Motor neuron (in vitro differentiated cells): ENCODE measurements around the gene NAGPA. TPM values are rescaled to one million over a fixed set of nuclear protein-coding genes. Genes with fewer than 3 reads are reported as not detected.

Source experiments
- ATAC-seq, 8 experiments: fragments of 200-7000 bp; cut with Tn5 transposase; replicated peaks in 6 of 8; 2 replicates each; pipeline ENCODE4 v1.8.0; 2021; ENCODE audit warnings: mild to moderate bottlenecking in 8 of 8, moderate library complexity in 8 of 8
- H3K27ac ChIP-seq, 2 donors: fragments of 250-450 bp; sonication (Bioruptor Pico); 2 replicates each; pipeline ENCODE4 v1.9.0; 2021; ENCODE audit warnings: antibody characterized with exemption in 2 of 2, mild to moderate bottlenecking in 2 of 2, moderate library complexity in 1 of 2
- H3K4me1 ChIP-seq, 2 donors: fragments of 250-450 bp; sonication (Bioruptor Pico); replicated peaks in 1 of 2; 2 replicates each; pipeline ENCODE4 v1.6.1; 2021; ENCODE audit warnings: antibody characterized with exemption in 2 of 2, mild to moderate bottlenecking in 2 of 2, moderate library complexity in 1 of 2
- H3K4me3 ChIP-seq, 5 donors: fragments of 250-450 bp; sonication (Bioruptor Pico); 2 replicates each; pipeline ENCODE4 v1.9.0; 2021; ENCODE audit warnings: antibody characterized with exemption in 5 of 5, mild to moderate bottlenecking in 5 of 5, moderate library complexity in 4 of 5
- WGBS, 10 experiments: fragments of 450-650 bp; shearing (Covaris generic); methylation state at CpG; one replicate each; pipeline ENCODE4 v1.0.0; 2022; 5-methylcytosine and 5-hydroxymethylcytosine counted together
- in situ Hi-C, 9 experiments: fragments of 400-800 bp; cut with MboI; loops; one replicate each; pipeline ENCODE4 v1.15.0; 2021; ENCODE audit warnings: low sequenced_read_pairs in 9 of 9, low pct_unique_long_range_greater_than_20kb in 2 of 9; ENCODE audit not compliant: unreplicated experiment in 9 of 9
- total RNA-seq, 8 experiments: library from RNA; unstranded; fragments of 300-600 nt; gene quantifications; 2 replicates each; pipeline versions ENCODE4 v1.2.3 to v1.2.4, GENCODE V29; 2022

Gene NAGPA
- total RNA-seq, 8 experiments from 2014 or later, result 1.5 to 18.7 (median 6.5) TPM

- ATAC-seq, result no peak
- in situ Hi-C loops, result no loop called here
- Histone ChIP-seq H3K4me3 (no peak overlapping the region), H3K27ac (no peak overlapping the region), H3K4me1 (peaks cover 5 to 11% of the 10 kb centered on the region in 2 donors)
- 40 to 100% (median 67%) methylated on average over 1 to 10 of the region's 15 CpGs; no CpG with 5 or more reads in 1 of the 10 experiments for WGBS, 10 experiments
Measured at GRCh38 chr16:5070431-5071186, 36.9 kb upstream of the NAGPA start.

DNA sequence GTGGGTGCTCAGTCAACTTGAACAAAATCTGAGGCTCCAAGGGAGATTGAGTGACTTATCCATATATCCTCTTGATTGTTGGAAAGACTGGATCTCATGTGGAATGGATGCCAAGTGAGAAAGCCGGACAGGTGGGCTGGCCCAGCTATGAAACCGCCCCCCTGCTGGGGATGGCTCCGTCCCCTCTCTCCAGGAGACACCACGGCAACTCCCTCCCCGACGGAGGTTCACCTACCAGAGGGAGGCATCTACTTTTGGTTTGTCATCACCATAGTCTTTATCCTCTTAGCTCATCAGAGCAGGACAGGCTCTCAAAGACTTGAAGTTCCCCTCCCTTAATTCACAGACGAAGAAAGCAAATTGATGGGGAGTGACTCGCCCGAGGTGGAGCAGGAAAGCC is 36.1 kb upstream of the NAGPA start:
- Histone ChIP-seq H3K27ac (no peak overlapping the region), H3K4me3 (no peak overlapping the region), H3K4me1 (peaks cover 5 to 12% of the 10 kb centered on the region in 2 donors)
- ATAC-seq, result no peak
- in situ Hi-C loops, result no loop called here
- 33 to 100% (median 90%) methylated on average over 1 to 9 of the region's 9 CpGs; no CpG with 5 or more reads in 3 of the 10 experiments for WGBS, 10 experiments

DNA sequence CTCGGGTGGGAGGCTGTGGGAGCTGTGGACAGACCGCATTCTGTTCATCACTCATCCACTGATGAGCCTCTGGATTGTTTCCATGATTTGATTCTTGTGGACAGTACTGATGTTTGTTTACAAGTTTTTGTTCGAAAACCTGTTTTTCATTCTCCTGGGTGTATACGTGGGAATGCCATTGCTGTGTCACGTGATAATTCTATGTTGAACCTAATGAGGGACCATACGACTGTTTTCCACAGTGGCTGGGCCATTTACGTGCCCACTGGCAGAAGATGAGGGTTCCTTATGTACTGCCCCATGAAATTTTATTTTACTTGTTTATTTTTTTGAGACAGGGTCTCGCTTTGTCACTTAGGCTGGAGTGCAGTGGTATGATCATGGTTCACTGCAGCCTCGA is 35.3 kb upstream of the NAGPA start:
- in situ Hi-C loops, result no loop called here
- Histone ChIP-seq H3K27ac (no peak overlapping the region), H3K4me3 (no peak overlapping the region), H3K4me1 (peaks cover 5 to 12% of the 10 kb centered on the region in 2 donors)
- WGBS, 10 experiments, result 50 to 100% (median 84%) methylated on average over 1 to 9 of the region's 9 CpGs; no CpG with 5 or more reads in 2 of the 10 experiments
- no peak for ATAC-seq

DNA sequence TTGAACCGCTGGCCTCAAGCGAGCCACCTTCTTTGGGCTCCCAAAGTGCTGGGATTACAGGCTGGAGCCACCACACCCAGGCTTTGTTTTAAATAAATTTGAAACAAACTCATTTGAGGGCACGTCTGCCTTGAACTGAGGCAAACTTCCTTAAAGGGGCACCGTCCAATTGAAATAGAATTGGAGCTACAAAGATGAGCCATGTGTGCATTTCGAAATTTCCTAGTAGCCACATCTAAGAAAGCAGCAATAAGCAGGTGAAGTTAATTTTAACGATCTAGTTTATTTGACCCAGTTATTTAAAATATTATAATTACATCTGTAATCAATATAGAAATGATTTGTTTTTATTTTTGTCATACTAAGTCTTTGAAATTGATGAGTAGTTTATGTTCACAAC is 32.8 kb upstream of the NAGPA start:
- H3K27ac ChIP-seq, result no peak overlapping the region

DNA sequence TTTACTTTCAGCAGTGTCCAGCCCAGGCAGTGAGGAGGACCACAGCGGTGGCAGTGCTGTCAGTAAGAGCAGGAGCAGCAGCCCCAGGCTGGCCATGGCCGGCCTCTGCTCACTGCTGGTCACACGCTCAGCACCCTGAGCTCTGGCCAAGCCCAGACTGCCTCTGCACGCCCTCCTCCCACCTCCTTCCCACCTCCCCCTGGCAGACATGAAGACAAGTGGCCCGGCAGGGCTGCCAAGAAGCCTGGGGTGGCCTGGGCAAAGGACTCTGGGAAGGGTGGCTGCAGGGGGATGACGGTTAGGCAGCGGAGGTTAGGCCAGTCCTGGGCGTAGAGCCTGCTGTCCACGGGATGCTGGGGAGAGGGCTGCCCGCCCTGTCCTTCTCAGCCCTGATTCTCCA is 32.1 kb upstream of the NAGPA start, which contains the start of gene C16orf89:
Gene C16orf89 (minus strand): TSS at position 144 of the 400 bp plus-strand sequence. CDS start 48 bp downstream, at position 96.
- peak in 6 of 8 experiments; percentile 9 to 97 (median 90) for ATAC-seq
- peaks cover 0 to 5% of the 10 kb centered on the region in 2 donors for H3K4me1 ChIP-seq
- H3K4me3 ChIP-seq, result no peak within 1 kb of the TSS
- H3K27ac ChIP-seq, result peak within 1 kb of the TSS in 1 of 2 donors; percentile 41
- 40 to 90% (median 70%) methylated on average over 2 to 7 of the region's 10 CpGs; no CpG with 5 or more reads in 5 of the 10 experiments for WGBS, 10 experiments
- in situ Hi-C loops, result no loop called here

More for the DNA sequence above, 32.8 kb upstream of the NAGPA start:
- in situ Hi-C loops, result no loop called here
- peak in 1 of 8 experiments; percentile 22 for ATAC-seq
- Histone ChIP-seq H3K4me1 (peaks cover 0 to 8% of the 10 kb centered on the region in 2 donors), H3K4me3 (no peak overlapping the region)
- WGBS, 10 experiments, result 22 to 100% (median 54%) methylated on average over 1 to 5 of the region's 6 CpGs; no CpG with 5 or more reads in 1 of the 10 experiments

GRCh38 chr16:5065326-5065725 is 31.6 kb upstream of the NAGPA start:
- Histone ChIP-seq H3K27ac (no peak overlapping the region), H3K4me3 (no peak overlapping the region), H3K4me1 (peaks cover 0 to 5% of the 10 kb centered on the region in 2 donors)
- peak in 5 of 8 experiments; percentile 33 to 52 (median 51) for ATAC-seq
- in situ Hi-C loops, result no loop called here
- 12 to 85% (median 60%) methylated on average over 1 to 6 of the region's 8 CpGs; no CpG with 5 or more reads in 3 of the 10 experiments for WGBS, 10 experiments

DNA sequence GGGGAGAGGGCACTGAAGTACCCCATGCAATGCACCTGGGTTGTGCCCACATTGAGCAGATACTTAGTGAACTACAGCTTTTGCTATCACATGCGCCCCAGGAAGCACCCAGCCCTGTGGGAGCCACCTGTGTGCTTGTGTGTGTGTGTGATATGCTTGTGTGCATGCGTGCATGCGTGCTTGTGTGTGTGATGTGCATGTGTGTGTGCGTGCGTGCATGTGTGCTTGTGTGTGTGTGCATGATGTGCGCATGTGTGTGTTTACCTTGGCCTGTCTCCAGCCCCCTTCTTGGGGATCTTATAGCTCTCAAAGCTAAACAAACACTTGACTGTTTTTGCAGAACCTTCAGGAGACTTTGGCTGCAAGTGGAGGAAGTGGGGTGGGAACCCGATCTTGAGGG is 31.2 kb upstream of the NAGPA start:
- H3K4me1 ChIP-seq, result peaks cover 0 to 5% of the 10 kb centered on the region in 2 donors
- 8 to 88% (median 77%) methylated on average over 1 to 6 of the region's 7 CpGs; no CpG with 5 or more reads in 4 of the 10 experiments for WGBS, 10 experiments
- no peak overlapping the region for H3K4me3 ChIP-seq
- peak in 1 of 8 experiments; percentile 20 for ATAC-seq
- in situ Hi-C loops, result no loop called here
- no peak overlapping the region for H3K27ac ChIP-seq

DNA sequence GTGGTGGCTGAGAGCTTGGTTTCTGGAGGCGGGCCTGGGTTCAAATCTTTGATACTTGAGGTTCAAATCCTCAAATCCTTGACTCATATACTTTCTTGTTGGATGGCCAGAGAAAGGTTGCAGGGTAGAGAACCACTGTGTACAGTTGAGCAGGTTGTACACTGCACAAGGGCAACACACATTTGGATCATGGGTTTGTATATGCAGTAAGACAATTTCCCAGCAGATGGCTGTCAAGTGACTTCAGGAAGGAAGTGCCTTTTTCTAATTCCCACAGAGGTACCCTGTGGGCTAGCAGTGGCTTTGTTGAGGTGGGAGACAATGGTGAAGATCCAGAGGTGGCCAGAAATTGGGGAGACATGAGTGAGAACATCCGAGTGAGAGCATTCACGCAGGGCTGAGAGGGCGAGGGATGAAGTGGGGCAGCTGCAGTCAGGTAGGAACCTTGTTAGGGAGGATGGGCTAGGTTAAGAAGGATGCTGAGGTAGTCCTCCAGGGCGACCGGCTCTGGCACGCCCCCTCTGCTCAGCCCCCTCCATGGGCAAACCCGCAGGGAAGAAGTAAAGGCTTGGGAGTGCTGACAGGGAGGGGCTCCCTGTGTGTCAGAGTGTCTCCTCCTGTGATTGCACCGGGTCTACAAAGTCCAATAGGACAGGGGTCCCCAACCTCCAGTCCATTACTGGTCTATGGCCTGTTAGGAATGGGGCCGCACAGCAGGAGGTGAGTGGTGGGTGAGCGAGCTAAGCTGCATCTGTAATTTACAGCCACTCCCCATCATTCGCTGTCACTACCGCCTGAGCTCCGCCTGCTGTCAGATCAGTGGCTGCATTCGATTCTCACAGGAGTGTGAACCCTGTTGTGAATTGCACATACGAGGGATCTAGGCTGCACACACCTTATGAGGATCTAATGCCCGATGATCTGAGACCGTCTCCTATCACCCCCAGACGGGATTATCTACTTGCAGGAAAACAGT is 29.3 kb upstream of the NAGPA start:
- in situ Hi-C loops, result no loop called here
- H3K27ac ChIP-seq, result no peak overlapping the region
- peaks cover 0 to 5% of the 10 kb centered on the region in 2 donors for H3K4me1 ChIP-seq
- ATAC-seq, result peak in 1 of 8 experiments; percentile 28
- WGBS, 10 experiments, result 36 to 100% (median 68%) methylated on average over 1 to 10 of the region's 19 CpGs; no CpG with 5 or more reads in 3 of the 10 experiments
- no peak overlapping the region for H3K4me3 ChIP-seq

GRCh38 chr16:5062051-5062450 is 28.3 kb upstream of the NAGPA start:
- Histone ChIP-seq H3K27ac (no peak overlapping the region), H3K4me1 (peaks cover 0 to 5% of the 10 kb centered on the region in 2 donors), H3K4me3 (no peak overlapping the region)
- no peak for ATAC-seq
- 33 to 93% (median 89%) methylated on average over 2 to 5 of the region's 11 CpGs; no CpG with 5 or more reads in 5 of the 10 experiments for WGBS, 10 experiments
- in situ Hi-C loops, result no loop called here

DNA sequence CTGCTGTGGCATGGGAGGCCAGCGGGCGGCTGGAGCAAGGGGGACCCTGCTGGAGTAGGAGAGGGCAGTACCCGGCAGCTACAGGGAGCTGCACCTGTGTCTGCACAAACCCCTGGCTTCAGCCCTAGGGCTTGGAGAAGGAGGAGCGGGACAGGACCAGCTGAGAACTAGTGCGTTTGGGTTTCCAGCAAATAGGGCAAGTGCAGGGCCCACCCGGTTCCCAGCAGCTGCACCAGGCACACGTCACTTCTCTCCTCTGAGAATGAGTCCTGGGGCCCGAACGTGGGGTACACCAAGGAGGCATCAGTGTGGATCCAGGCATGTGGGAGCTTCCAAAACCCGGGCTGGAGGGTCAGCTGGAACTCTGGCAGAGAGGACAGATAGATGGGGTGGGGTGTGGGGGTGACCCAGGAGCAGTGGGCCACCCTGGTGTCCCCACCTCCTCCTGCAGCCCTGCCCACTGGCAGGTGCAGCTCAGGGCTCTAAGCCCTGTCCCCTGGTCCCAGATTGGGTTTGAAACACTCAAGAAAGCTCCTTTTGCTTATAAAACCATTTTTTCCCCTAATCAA is 26.4 kb upstream of the NAGPA start:
- WGBS, 10 experiments, result 40 to 60% (median 40%) methylated on average over 1 of the region's 10 CpGs; no CpG with 5 or more reads in 7 of the 10 experiments
- in situ Hi-C loops, result no loop called here
- no peak overlapping the region for H3K4me3 ChIP-seq
- no peaks in the 10 kb centered on the region for H3K4me1 ChIP-seq
- peak in 1 of 8 experiments; percentile 6 for ATAC-seq
- H3K27ac ChIP-seq, result no peak overlapping the region

GRCh38 chr16:5059386-5060072 is 25.8 kb upstream of the NAGPA start:
- Histone ChIP-seq H3K27ac (no peak overlapping the region), H3K4me3 (no peak overlapping the region), H3K4me1 (no peaks in the 10 kb centered on the region)
- in situ Hi-C loops, result no loop called here
- ATAC-seq, result peak in 1 of 8 experiments; percentile 4
- WGBS, 10 experiments, result 50 to 86% (median 76%) methylated on average over 1 to 4 of the region's 6 CpGs; no CpG with 5 or more reads in 2 of the 10 experiments

GRCh38 chr16:5058476-5058875 is 24.7 kb upstream of the NAGPA start:
- in situ Hi-C loops, result no loop called here
- WGBS, 10 experiments, result 33 to 73% (median 43%) methylated on average over 1 to 5 of the region's 7 CpGs; no CpG with 5 or more reads in 4 of the 10 experiments
- H3K27ac ChIP-seq, result no peak overlapping the region
- peak in 1 of 8 experiments; percentile 81 for ATAC-seq
- H3K4me3 ChIP-seq, result no peak overlapping the region
- no peaks in the 10 kb centered on the region for H3K4me1 ChIP-seq
